Erythroblast (primary cell): ENCODE results near the gene NSUN5.
"Not testable (repeated sequence)": the region's sequence is repeated elsewhere in the genome, so short reads cannot be mapped to it uniquely, and the experiment has no call there.

Source experiments
- GATA1 ChIP-seq: IDR thresholded peaks from 2 replicates; pipeline ENCODE4 v1.6.1; 2011; ENCODE audit warnings: low read depth, mild to moderate bottlenecking, control low read depth, low read length, moderate library complexity
- POLR2A ChIP-seq: IDR thresholded peaks from 2 replicates; pipeline ENCODE4 v1.6.1; 2011; ENCODE audit warnings: mild to moderate bottlenecking, low read length

DNA sequence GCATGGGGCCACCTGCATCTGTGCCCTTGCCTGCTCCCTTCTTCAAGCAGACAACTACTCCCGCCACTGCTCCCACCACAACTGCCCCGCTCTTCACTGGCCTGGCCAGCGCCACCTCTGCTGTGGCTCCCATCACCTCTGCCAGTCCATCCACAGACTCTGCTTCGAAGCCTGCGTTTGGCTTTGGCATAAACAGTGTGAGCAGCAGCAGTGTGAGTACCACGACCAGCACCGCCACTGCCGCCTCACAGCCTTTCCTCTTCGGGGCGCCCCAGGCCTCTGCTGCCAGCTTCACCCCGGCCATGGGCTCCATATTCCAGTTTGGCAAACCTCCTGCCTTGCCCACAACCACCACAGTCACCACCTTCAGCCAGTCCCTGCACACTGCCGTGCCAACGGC is 11.4 kb downstream of the NSUN5 start:
- not testable (repeated sequence) for TF ChIP-seq POLR2A, GATA1
